ENCODE measurements around the gene YLPM1.

The YLPM1 gene

GRCh38 chr14:74792249-74793039, 29.3 kb downstream of the YLPM1 start:
- peak; percentile 28 for DNase-seq

- no peak for DNase-seq
Measured at GRCh38 chr14:74793506-74794155, 30.5 kb downstream of the YLPM1 start.

- no peak for DNase-seq
Measured at GRCh38 chr14:74794947-74795346, 31.8 kb downstream of the YLPM1 start.

- no peak for DNase-seq
Measured at GRCh38 chr14:74799765-74800164, 36.6 kb downstream of the YLPM1 start.

GRCh38 chr14:74800780-74801179, 37.7 kb downstream of the YLPM1 start:
- no peak for DNase-seq

GRCh38 chr14:74801396-74801795, 38.3 kb downstream of the YLPM1 start:
- DNase-seq = no peak

- peak; percentile 13 for DNase-seq
Measured at GRCh38 chr14:74804219-74804825, 41.2 kb downstream of the YLPM1 start.

GRCh38 chr14:74807853-74808545, 44.9 kb downstream of the YLPM1 start:
- DNase-seq = no peak

- DNase-seq = no peak
Measured at GRCh38 chr14:74816124-74816523, 53.0 kb downstream of the YLPM1 start.

GRCh38 chr14:74820288-74820687, 57.2 kb downstream of the YLPM1 start:
- no peak for DNase-seq

- DNase-seq = no peak
Measured at GRCh38 chr14:74821267-74821915, 58.3 kb downstream of the YLPM1 start.

- no peak for DNase-seq
Measured at GRCh38 chr14:74824997-74825396, 61.9 kb downstream of the YLPM1 start.

GRCh38 chr14:74826574-74826973, 63.5 kb downstream of the YLPM1 start:
- DNase-seq = no peak

- no peak for DNase-seq
Measured at GRCh38 chr14:74829251-74829650, 66.1 kb downstream of the YLPM1 start.

GRCh38 chr14:74832849-74833248, 69.7 kb downstream of the YLPM1 start:
- DNase-seq = no peak

GRCh38 chr14:74834692-74835392, 71.7 kb downstream of the YLPM1 start:
- no peak for DNase-seq

- DNase-seq = no peak
Measured at GRCh38 chr14:74835645-74836250, 72.6 kb downstream of the YLPM1 start.

GRCh38 chr14:74836251-74836960, 73.3 kb downstream of the YLPM1 start:
- no peak for DNase-seq

- peak; percentile 40 for DNase-seq
Measured at GRCh38 chr14:74838166-74838565, 75.0 kb downstream of the YLPM1 start.

GRCh38 chr14:74840603-74841030, 77.5 kb downstream of the YLPM1 start:
- no peak for DNase-seq
